ENCODE data around the gene UBE2L5.

DNA sequence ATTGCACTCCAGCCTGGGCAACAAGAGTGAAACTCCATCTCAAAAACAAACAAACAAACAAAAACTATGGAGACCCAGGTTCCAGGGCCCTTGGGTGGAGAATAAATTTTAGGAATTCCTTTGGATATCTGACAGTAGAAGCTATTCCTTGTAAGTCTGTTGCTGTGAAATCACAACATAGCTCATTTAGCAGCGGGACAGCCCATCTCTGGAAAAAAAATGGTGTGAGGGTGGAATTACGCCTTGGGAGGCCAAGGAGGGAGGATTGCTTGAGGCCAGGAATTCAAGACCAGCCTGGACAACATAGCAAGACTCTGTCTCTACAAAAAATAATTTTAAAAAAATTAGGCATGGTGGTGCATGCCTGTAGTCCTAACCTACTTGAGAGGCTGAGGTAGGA is 27.8 kb downstream of the UBE2L5 start:
- no peak for TF ChIP-seq EZH2phosphoT487 (IDR thresholded peaks at IDR 0.05; ENCODE audit: insufficient read depth, low read depth)
- TF ChIP-seq EZH2 (IDR thresholded peaks at IDR 0.05; ENCODE audit: insufficient read depth, poor library complexity, severe bottlenecking), result no peak
